Heart right ventricle (tissue), 16 donors: ENCODE data around the gene BMPER. TPM values are rescaled to one million over a fixed set of nuclear protein-coding genes. Genes with fewer than 3 reads are reported as not detected.

Experiments
- ATAC-seq, 8 donors: fragments of 200-7000 bp; cut with Tn5 transposase; one replicate each; pipeline ENCODE4 v1.9.1; 2020; ENCODE audit warnings: mild to moderate bottlenecking in 8 of 8, moderate library complexity in 8 of 8, moderate number of reproducible peaks in 1 of 8
- DNase-seq, 2 donors: peaks; one replicate each; pipeline ENCODE4 v3.0.0-alpha.2; 2020
- H3K27ac ChIP-seq, 10 donors: fragments of 200-600 bp; sonication (generic) in 2 of 10; one replicate each; pipeline versions ENCODE4 v1.5.0 to v1.8.0; 2020 to 2022; ENCODE audit warnings: mild to moderate bottlenecking in 3 of 10
- H3K27me3 ChIP-seq, 7 donors: fragments of 200-600 bp; one replicate each; pipeline ENCODE4 v1.8.0; 2021 to 2022; ENCODE audit warnings: mild to moderate bottlenecking in 2 of 7
- H3K36me3 ChIP-seq, 9 donors: fragments of 200-600 bp; sonication (generic) in 1 of 9; one replicate each; pipeline versions ENCODE4 v1.5.0 to v1.8.0; 2020 to 2022; ENCODE audit warnings: mild to moderate bottlenecking in 2 of 9
- H3K4me1 ChIP-seq, 9 donors: fragments of 200-600 bp; sonication (generic) in 1 of 9; one replicate each; pipeline versions ENCODE4 v1.5.0 to v1.8.0; 2020 to 2022; ENCODE audit warnings: mild to moderate bottlenecking in 4 of 9
- H3K4me3 ChIP-seq, 10 donors: fragments of 200-600 bp; sonication (generic) in 2 of 10; one replicate each; pipeline versions ENCODE4 v1.5.0 to v1.8.0; 2020 to 2022; ENCODE audit warnings: mild to moderate bottlenecking in 7 of 10, moderate library complexity in 2 of 10
- H3K9me3 ChIP-seq, 11 donors: fragments of 200-600 bp in 10 of 11; sonication (generic) in 2 of 11; one replicate each; pipeline versions ENCODE4 v1.5.0 to v1.8.0; 2013 to 2022; ENCODE audit warnings: mild to moderate bottlenecking in 2 of 11, control low read depth in 1 of 11, moderate library complexity in 1 of 11
- WGBS, 2 donors: extraction: QIAGEN DNeasy Blood & Tissue Kit; methylation state at CpG; one replicate each; pipeline ENCODE4 v1.1.7; 2013; ENCODE audit warnings: inconsistent platforms in 1 of 2; 5-methylcytosine and 5-hydroxymethylcytosine counted together
- intact Hi-C, 10 donors: fragments of 100-400 bp; cut with DNase I; formaldehyde crosslinking; loops; one replicate each; pipeline versions ENCODE4 v1.11.1 to v1.14.2; 2022
- polyA plus RNA-seq, 2 donors: library from polyadenylated mRNA; stranded (reverse); fragments of 200-250 nt; gene quantifications; one replicate each; pipeline ENCODE4 v1.2.3, GENCODE V29; 2013
- total RNA-seq, 10 donors: library from RNA; stranded (reverse); fragmentation: NEBNext Ultra II Directional in 3 of 10; extraction: Animal tissue kit (Norgen Biotek cat#: 25700) in 3 of 10; gene quantifications; one replicate each; pipeline versions ENCODE4 v1.2.1 to v1.2.4, GENCODE V29; 2021 to 2023
- TF ChIP-seq, protein P1 (sequence below), 9 donors: fragments of 200-600 bp; sonication (generic) in 2 of 9; IDR thresholded peaks; one replicate each; pipeline versions ENCODE4 v1.5.0 to v1.8.0; 2021 to 2022; ENCODE audit warnings: antibody characterized with exemption in 9 of 9, mild to moderate bottlenecking in 5 of 9, moderate library complexity in 1 of 9
- donor health status: Arrhythmogenic right ventricular cardiomyopathy.
- donor health status: ischemic (EF 13 %, LVEDD 7.1; RV severe dilation, severe dysfunction).
- donor health status: healthy with polysubstance abuse.
- donor health status: DM: no; HTN: yes; CAD: no.
- donor health status: DM: no; HTN: no; CAD: no.
- donor health status: ischemic (EF 25% LVEDD 6.9; RV normal size, moderate dysfunction).
- donor health status: ischemic (EF 25% LVEDD 5.7; RV mildly dilated, moderate dysfunction).
- donor health status: healthy.
- donor health status: DM: yes; HTN: yes; CAD: no.
- donor health status: Ischemic cardiomyopathy.
- donor health status: ischemic (EF 35%, LVEDD 5.7; RV mildly dilated, moderate dysfunction).
- donor health status: nonischemic (EF 11% LVEDD 7.7; RV severe dilation, severe dysfunction).
- donor health status: DM: yes; HTN: yes; CAD: no.
- donor health status: PGD.
- donor health status: ischemic (EF 29% LVEDD 5.4; RV normal size, mild dysfunction).
- donor health status: nonischemic (EF 23%, LVEDD 6.1; RV moderate dilation, normal function).

The BMPER gene
- total and polyA plus RNA-seq, 12 donors, result 0.70 to 3.9 (median 1.5) TPM

- no peaks in the 10 kb centered on the region for H3K36me3 ChIP-seq
- intact Hi-C loops, result no loop called here
- TF ChIP-seq, protein P1, sequence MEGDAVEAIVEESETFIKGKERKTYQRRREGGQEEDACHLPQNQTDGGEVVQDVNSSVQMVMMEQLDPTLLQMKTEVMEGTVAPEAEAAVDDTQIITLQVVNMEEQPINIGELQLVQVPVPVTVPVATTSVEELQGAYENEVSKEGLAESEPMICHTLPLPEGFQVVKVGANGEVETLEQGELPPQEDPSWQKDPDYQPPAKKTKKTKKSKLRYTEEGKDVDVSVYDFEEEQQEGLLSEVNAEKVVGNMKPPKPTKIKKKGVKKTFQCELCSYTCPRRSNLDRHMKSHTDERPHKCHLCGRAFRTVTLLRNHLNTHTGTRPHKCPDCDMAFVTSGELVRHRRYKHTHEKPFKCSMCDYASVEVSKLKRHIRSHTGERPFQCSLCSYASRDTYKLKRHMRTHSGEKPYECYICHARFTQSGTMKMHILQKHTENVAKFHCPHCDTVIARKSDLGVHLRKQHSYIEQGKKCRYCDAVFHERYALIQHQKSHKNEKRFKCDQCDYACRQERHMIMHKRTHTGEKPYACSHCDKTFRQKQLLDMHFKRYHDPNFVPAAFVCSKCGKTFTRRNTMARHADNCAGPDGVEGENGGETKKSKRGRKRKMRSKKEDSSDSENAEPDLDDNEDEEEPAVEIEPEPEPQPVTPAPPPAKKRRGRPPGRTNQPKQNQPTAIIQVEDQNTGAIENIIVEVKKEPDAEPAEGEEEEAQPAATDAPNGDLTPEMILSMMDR (IDR thresholded peaks at IDR 0.05), result no peak
- H3K9me3 ChIP-seq, result no peaks in the 10 kb centered on the region
- peaks cover 0 to 7% (median 0%) of the 10 kb centered on the region in 9 donors for H3K4me1 ChIP-seq
- DNase-seq (no peak), ATAC-seq (no peak)
- no peak overlapping the region for H3K27ac ChIP-seq
- H3K4me3 ChIP-seq, result no peak overlapping the region
- H3K27me3 ChIP-seq, result peaks cover 0 to 15% (median 0%) of the 10 kb centered on the region in 7 donors
- WGBS, 2 donors, result 82 to 85% methylated on average over 4 of the region's 4 CpGs
These were observed 19.8 kb upstream of the BMPER start for GRCh38 chr7:33885290-33886148.

DNA sequence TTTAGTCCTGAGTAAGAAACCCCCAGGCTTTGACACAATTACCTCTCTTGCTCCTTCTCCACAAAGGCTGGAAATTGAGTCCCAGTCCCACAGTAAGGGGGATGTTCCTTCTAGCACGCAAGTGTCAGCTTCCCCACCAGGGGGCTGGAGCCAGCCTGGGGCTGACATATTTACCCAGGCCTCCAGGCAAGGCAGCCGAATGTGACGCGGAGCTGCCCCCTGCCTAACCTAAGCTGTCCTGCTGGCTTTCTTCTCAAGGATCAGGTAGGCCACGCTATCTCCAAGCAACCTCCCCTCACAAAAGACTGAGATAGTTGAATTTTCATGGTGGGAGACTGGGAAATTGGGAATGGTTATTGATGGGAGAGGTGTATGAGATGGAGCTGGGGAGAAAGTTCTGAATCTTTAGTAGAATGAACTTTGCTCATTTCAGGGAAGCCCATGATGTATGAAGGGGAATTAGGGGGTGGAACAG is 19.2 kb upstream of the BMPER start:
- Histone ChIP-seq H3K4me1 (peaks cover 0 to 7% (median 0%) of the 10 kb centered on the region in 9 donors), H3K27me3 (peaks cover 0 to 11% (median 0%) of the 10 kb centered on the region in 7 donors), H3K27ac (no peak overlapping the region), H3K36me3 (no peaks in the 10 kb centered on the region), H3K4me3 (no peak overlapping the region), H3K9me3 (no peaks in the 10 kb centered on the region)
- intact Hi-C loops, result no loop called here
- DNase-seq (no peak), ATAC-seq (no peak)
- WGBS, 2 donors, result 91 to 94% methylated on average over 5 of the region's 5 CpGs
- TF ChIP-seq, protein P1 (IDR thresholded peaks at IDR 0.05), result no peak

- no peaks in the 10 kb centered on the region for H3K9me3 ChIP-seq
- TF ChIP-seq, protein P1 (IDR thresholded peaks at IDR 0.05), result no peak
- peaks cover 0 to 7% (median 0%) of the 10 kb centered on the region in 9 donors for H3K4me1 ChIP-seq
- H3K27me3 ChIP-seq, result peaks cover 0 to 20% (median 0%) of the 10 kb centered on the region in 7 donors
- DNase-seq, result no peak
- ATAC-seq, result no peak
- H3K27ac ChIP-seq, result no peak overlapping the region
- H3K4me3 ChIP-seq, result no peak overlapping the region
- WGBS, 2 donors, result 81 to 87% methylated on average over 5 of the region's 5 CpGs
- intact Hi-C loops, result no loop called here
- no peaks in the 10 kb centered on the region for H3K36me3 ChIP-seq
These were observed 17.9 kb upstream of the BMPER start for GRCh38 chr7:33887266-33887975.

DNA sequence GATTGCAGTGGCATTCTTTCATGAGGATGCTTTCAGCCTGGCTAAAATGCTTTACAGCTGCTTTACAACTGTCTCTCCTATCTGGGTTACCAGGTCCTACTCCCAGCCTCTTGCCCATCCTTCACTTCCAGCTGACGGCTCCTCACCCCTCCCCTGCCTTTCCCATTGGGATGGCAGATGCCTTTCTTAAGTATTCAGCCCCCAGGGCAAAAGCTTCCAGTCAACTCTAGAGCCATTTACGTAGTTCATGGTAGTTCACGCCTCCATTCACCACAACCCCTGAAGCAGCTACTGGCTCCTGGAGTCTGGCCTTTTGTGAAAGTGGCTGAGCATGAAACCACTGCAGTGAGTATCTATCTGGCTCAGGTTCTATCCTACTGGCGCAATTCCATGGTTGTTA is 17.2 kb upstream of the BMPER start:
- ATAC-seq (no peak), DNase-seq (no peak)
- 90 to 95% methylated on average over 4 of the region's 4 CpGs for WGBS, 2 donors
- intact Hi-C loops, result no loop called here
- no peak overlapping the region for H3K27ac ChIP-seq
- no peaks in the 10 kb centered on the region for H3K36me3 ChIP-seq
- peaks cover 0 to 18% (median 0%) of the 10 kb centered on the region in 7 donors for H3K27me3 ChIP-seq
- H3K4me3 ChIP-seq, result no peak overlapping the region
- H3K4me1 ChIP-seq, result peaks cover 0 to 2% (median 0%) of the 10 kb centered on the region in 9 donors
- no peaks in the 10 kb centered on the region for H3K9me3 ChIP-seq
- TF ChIP-seq, protein P1 (IDR thresholded peaks at IDR 0.05), result no peak
